Upper lobe of left lung (tissue), 6 donors: ENCODE measurements around the gene ZNF574. TPM values are rescaled to one million over a fixed set of nuclear protein-coding genes. Genes with fewer than 3 reads are reported as not detected.

Source experiments
- ATAC-seq, 2 donors: fragments of 200-7000 bp; cut with Tn5 transposase; one replicate each; pipeline ENCODE4 v1.9.1; 2022; ENCODE audit warnings: mild to moderate bottlenecking in 2 of 2, moderate library complexity in 2 of 2; ENCODE audit not compliant: low FRiP score in 2 of 2
- DNase-seq, 2 donors: peaks; one replicate each; pipeline ENCODE4 v3.0.0-alpha.2; 2019 to 2020
- H3K27ac ChIP-seq, 4 donors: fragments of 200-600 bp; sonication (generic); one replicate each; pipeline ENCODE4 v1.5.1; 2016 to 2019
- H3K27me3 ChIP-seq, 4 donors: fragments of 200-600 bp; sonication (generic); one replicate each; pipeline ENCODE4 v1.5.1; 2017 to 2019
- H3K36me3 ChIP-seq, 4 donors: fragments of 200-600 bp; sonication (generic); one replicate each; pipeline ENCODE4 v1.5.1; 2016 to 2019
- H3K4me1 ChIP-seq, 4 donors: fragments of 200-600 bp; sonication (generic); one replicate each; pipeline ENCODE4 v1.5.1; 2018 to 2019
- H3K4me3 ChIP-seq, 4 donors: fragments of 200-600 bp; sonication (generic); one replicate each; pipeline ENCODE4 v1.5.1; 2017 to 2019; ENCODE audit warnings: mild to moderate bottlenecking in 2 of 4, moderate library complexity in 1 of 4
- H3K9me3 ChIP-seq, 4 donors: fragments of 200-600 bp; sonication (generic); one replicate each; pipeline ENCODE4 v1.5.1; 2018 to 2019
- EP300 ChIP-seq, 4 donors: sonication (generic); formaldehyde crosslinking; IDR thresholded peaks; one replicate each; pipeline ENCODE4 v1.5.1; 2017; ENCODE audit warnings: antibody characterized with exemption in 4 of 4, control low read depth in 2 of 4
- POLR2A ChIP-seq, 4 donors: fragments of 450-650 bp; IDR thresholded peaks; one replicate each; pipeline ENCODE4 v1.5.1; 2016 to 2017; ENCODE audit warnings: antibody characterized with exemption in 4 of 4, mild to moderate bottlenecking in 2 of 4
- POLR2AphosphoS5 ChIP-seq, 2 donors: sonication (generic); formaldehyde crosslinking; IDR thresholded peaks; one replicate each; pipeline ENCODE4 v1.5.1; 2017; ENCODE audit warnings: antibody characterized with exemption in 2 of 2
- WGBS, 2 donors: methylation state at CpG; one replicate each; pipeline ENCODE4 v1.1.5; 2017 to 2018; 5-methylcytosine and 5-hydroxymethylcytosine counted together
- total RNA-seq, 6 donors: library from RNA; depleted of rRNA in 4 of 6; stranded (reverse); fragments of >200 nt in 4 of 6; gene quantifications; one replicate each; pipeline versions ENCODE4 v1.1.0 to v1.2.1, GENCODE V29; 2016 to 2021
- TF ChIP-seq, protein P1 (sequence below), 6 experiments: fragments of 450-650 bp in 4 of 6; fragments of 200-600 bp in 2 of 6; sonication (generic) in 2 of 6; IDR thresholded peaks; one replicate each; pipeline ENCODE4 v1.5.1; 2016 to 2019; ENCODE audit warnings: antibody characterized with exemption in 6 of 6
- donor health status: DM: no; HTN: no; CAD: no; lungs with moderate emphysema.
- donor health status: DM: no; HTN: yes; CAD: no; lungs with severe emphysema.

Gene ZNF574
- total RNA-seq, 6 donors from 2014 or later, result 9.2 to 26.4 (median 13.3) TPM

DNA sequence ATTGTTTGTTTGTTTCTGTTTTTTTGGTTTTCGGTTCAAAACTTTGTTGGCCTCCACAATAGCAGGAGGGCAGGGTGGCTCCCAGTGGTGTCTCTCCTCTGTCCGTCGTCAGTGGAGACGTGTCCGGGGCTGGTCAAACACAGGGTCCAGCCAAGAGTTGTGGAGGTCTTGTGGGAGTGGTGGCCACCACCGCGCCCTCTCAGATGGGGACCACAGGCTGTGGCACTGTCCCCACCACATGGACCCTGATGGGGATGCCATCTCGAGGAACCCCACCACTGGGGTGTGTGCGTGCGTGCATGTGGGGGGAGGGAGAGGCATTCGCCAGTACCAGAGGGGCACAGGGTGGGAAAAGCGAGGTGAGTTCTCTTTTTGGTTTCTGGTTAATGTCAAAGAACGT, 13.8 kb downstream of the ZNF574 start:
- Histone ChIP-seq H3K4me1 (peaks cover 0 to 7% (median 3%) of the 10 kb centered on the region in 4 donors), H3K36me3 (no peaks in the 10 kb centered on the region), H3K27me3 (no peaks in the 10 kb centered on the region), H3K27ac (no peak overlapping the region), H3K4me3 (no peak overlapping the region), H3K9me3 (no peaks in the 10 kb centered on the region)
- 91 to 95% methylated on average over 13 of the region's 13 CpGs for WGBS, 2 donors
- DNase-seq, result no peak
- ATAC-seq, result no peak
- TF ChIP-seq POLR2AphosphoS5 (IDR thresholded peaks at IDR 0.05), result no peak
- no peak for TF ChIP-seq POLR2A (IDR thresholded peaks at IDR 0.05)
- TF ChIP-seq, protein P1, sequence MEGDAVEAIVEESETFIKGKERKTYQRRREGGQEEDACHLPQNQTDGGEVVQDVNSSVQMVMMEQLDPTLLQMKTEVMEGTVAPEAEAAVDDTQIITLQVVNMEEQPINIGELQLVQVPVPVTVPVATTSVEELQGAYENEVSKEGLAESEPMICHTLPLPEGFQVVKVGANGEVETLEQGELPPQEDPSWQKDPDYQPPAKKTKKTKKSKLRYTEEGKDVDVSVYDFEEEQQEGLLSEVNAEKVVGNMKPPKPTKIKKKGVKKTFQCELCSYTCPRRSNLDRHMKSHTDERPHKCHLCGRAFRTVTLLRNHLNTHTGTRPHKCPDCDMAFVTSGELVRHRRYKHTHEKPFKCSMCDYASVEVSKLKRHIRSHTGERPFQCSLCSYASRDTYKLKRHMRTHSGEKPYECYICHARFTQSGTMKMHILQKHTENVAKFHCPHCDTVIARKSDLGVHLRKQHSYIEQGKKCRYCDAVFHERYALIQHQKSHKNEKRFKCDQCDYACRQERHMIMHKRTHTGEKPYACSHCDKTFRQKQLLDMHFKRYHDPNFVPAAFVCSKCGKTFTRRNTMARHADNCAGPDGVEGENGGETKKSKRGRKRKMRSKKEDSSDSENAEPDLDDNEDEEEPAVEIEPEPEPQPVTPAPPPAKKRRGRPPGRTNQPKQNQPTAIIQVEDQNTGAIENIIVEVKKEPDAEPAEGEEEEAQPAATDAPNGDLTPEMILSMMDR (IDR thresholded peaks at IDR 0.05), result no peak
- TF ChIP-seq EP300 (IDR thresholded peaks at IDR 0.05), result no peak

DNA sequence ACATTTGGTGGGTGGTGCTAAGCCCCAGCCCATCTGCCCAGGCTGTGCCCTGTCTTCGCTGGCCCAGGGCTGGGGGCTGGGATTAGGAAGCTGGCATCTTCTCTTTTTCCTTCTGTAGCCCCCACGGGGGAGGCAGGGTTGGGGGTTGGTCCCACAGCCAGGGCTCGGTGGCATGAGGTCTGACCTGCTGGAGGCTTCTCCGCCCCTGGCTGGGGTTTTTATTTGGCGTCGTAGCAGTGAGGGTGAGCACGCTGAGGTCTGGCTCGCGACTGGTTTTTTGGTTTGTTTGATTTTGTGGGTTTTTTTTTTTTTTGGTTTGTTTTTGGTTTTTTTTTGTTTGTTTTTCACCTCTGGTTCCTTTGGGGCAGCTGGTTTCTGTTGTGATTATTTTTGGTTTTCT, 14.7 kb downstream of the ZNF574 start:
- Histone ChIP-seq H3K4me3 (no peak overlapping the region), H3K27me3 (no peaks in the 10 kb centered on the region), H3K4me1 (peaks cover 0 to 7% (median 3%) of the 10 kb centered on the region in 4 donors), H3K27ac (no peak overlapping the region), H3K9me3 (no peaks in the 10 kb centered on the region), H3K36me3 (no peaks in the 10 kb centered on the region)
- TF ChIP-seq, protein P1 (IDR thresholded peaks at IDR 0.05), result no peak
- TF ChIP-seq POLR2A (IDR thresholded peaks at IDR 0.05) (no peak), EP300 (IDR thresholded peaks at IDR 0.05) (no peak), POLR2AphosphoS5 (IDR thresholded peaks at IDR 0.05) (no peak)
- ATAC-seq (no peak), DNase-seq (no peak)
- 53 to 69% methylated on average over 8 to 9 of the region's 9 CpGs for WGBS, 2 donors

DNA sequence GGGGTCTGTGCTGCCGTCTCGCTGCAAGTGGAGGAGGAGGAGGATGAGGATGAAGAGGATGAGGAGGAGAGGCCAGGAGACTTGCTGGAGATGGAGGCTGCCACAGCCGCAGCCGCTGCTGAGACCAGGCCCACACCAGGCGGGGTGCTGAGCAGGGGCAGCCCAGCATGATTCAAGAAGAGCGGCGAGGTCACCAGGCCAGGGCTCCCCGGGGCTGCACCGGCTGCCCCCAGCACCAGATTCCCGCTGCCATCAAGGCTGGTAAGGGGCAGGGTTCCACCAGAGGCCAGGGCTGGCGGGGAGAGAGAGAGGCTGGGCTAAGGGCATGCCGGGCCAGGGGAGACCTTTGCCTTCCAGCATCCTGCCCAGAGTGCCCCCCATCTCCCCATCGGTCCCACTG, 15.3 kb downstream of the ZNF574 start:
- peak in 1 of 2 donors; percentile 6 for ATAC-seq
- no peak overlapping the region for H3K27ac ChIP-seq
- H3K36me3 ChIP-seq, result no peaks in the 10 kb centered on the region
- H3K9me3 ChIP-seq, result no peaks in the 10 kb centered on the region
- peaks cover 0 to 12% (median 3%) of the 10 kb centered on the region in 4 donors for H3K4me1 ChIP-seq
- peak in 1 of 2 donors; percentile 72 for DNase-seq
- no peak for TF ChIP-seq POLR2A (IDR thresholded peaks at IDR 0.05)
- TF ChIP-seq, protein P1 (IDR thresholded peaks at IDR 0.05), result no peak
- TF ChIP-seq EP300 (IDR thresholded peaks at IDR 0.05), result no peak
- no peak for TF ChIP-seq POLR2AphosphoS5 (IDR thresholded peaks at IDR 0.05)
- WGBS, 2 donors, result 84 to 97% methylated on average over 9 to 13 of the region's 13 CpGs
- no peak overlapping the region for H3K4me3 ChIP-seq
- no peaks in the 10 kb centered on the region for H3K27me3 ChIP-seq

DNA sequence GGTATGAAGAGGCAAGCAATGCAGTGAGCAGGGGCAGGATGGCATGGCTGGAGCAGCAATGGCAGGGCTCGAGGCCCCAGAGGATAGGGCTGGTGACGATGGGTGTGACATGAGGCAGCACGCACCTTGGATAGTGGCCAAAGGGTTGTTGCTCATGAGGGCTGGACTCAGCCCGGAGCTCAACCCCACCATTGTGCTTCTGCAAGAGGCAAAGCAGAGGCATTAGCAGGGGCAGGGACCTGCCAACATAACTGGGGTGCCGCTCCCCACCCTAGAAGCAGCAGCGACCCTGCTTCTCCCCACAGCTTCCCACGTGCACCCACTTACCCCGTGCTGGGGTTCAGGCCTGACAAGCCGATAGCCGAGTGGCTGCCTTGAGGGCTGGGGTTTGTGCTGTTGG, 15.8 kb downstream of the ZNF574 start:
- WGBS, 2 donors, result 54 to 60% methylated on average over 1 to 9 of the region's 10 CpGs
- Histone ChIP-seq H3K9me3 (no peaks in the 10 kb centered on the region), H3K27ac (no peak overlapping the region), H3K36me3 (no peaks in the 10 kb centered on the region), H3K27me3 (peaks cover 0 to 3% (median 0%) of the 10 kb centered on the region in 4 donors), H3K4me1 (peaks cover 0 to 12% (median 3%) of the 10 kb centered on the region in 4 donors), H3K4me3 (no peak overlapping the region)
- DNase-seq (no peak), ATAC-seq (no peak)
- TF ChIP-seq EP300 (IDR thresholded peaks at IDR 0.05) (no peak), POLR2AphosphoS5 (IDR thresholded peaks at IDR 0.05) (no peak), POLR2A (IDR thresholded peaks at IDR 0.05) (no peak)
- TF ChIP-seq, protein P1 (IDR thresholded peaks at IDR 0.05), result no peak

DNA sequence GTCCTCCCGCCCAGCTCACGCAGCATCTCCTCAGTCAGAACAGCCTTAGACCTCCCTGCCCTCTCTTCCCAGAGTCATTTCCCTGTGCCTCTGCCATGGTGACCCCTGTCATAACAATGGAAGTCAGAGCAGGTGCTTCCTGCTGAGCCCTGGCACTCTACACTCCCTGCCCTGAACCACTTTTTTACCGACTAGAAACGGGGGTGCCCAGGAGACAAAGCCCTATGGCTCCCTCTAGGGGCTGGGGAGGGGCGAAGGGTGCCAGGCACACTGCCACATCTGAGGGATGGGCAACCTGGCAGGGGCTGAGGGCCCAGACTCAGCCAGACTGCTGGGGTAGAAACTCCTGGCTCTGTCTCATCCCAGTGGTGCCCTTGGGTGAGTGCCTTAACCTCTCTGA, 16.4 kb downstream of the ZNF574 start:
- 27 to 38% methylated on average over 5 of the region's 5 CpGs for WGBS, 2 donors
- H3K27me3 ChIP-seq, result peaks cover 0 to 3% (median 0%) of the 10 kb centered on the region in 4 donors
- H3K4me3 ChIP-seq, result no peak overlapping the region
- H3K36me3 ChIP-seq, result no peaks in the 10 kb centered on the region
- no peaks in the 10 kb centered on the region for H3K9me3 ChIP-seq
- H3K4me1 ChIP-seq, result peaks cover 0 to 12% (median 3%) of the 10 kb centered on the region in 4 donors
- DNase-seq, result no peak
- peak; percentile 13 to 34 for ATAC-seq
- H3K27ac ChIP-seq, result no peak overlapping the region
- TF ChIP-seq POLR2AphosphoS5 (IDR thresholded peaks at IDR 0.05), result no peak
- TF ChIP-seq, protein P1 (IDR thresholded peaks at IDR 0.05), result peak in 3 of 6 experiments; percentile 8 to 27 (median 16)
